Urinary bladder (tissue), 4 donors: ENCODE measurements around the gene USP17L30. TPM values are rescaled to one million over a fixed set of nuclear protein-coding genes. Genes with fewer than 3 reads are reported as not detected.
"Not testable (repeated sequence)": the region's sequence is repeated elsewhere in the genome, so short reads cannot be mapped to it uniquely, and the experiment has no call there.

Experiments
- DNase-seq: peaks from one replicate; pipeline ENCODE4 v3.0.0-alpha.2; 2015; ENCODE audit errors: extremely low spot score
- H3K27ac ChIP-seq: one replicate; pipeline ENCODE4 v1.5.1; 2013; ENCODE audit warnings: low read depth, mild to moderate bottlenecking, moderate library complexity
- H3K36me3 ChIP-seq: one replicate; pipeline ENCODE4 v1.6.1; 2013; ENCODE audit warnings: mild to moderate bottlenecking, moderate library complexity; ENCODE audit not compliant: insufficient read depth
- H3K4me1 ChIP-seq: one replicate; pipeline ENCODE4 v1.6.1; 2013; ENCODE audit warnings: mild to moderate bottlenecking, moderate library complexity; ENCODE audit not compliant: insufficient read depth
- H3K4me3 ChIP-seq: one replicate; pipeline ENCODE4 v1.5.1; 2013; ENCODE audit warnings: low read depth, low read length
- WGBS: extraction: QIAGEN DNeasy Blood & Tissue Kit; methylation state at CpG from one replicate; pipeline ENCODE4 v1.1.7; 2013; 5-methylcytosine and 5-hydroxymethylcytosine counted together
- polyA plus RNA-seq: library from polyadenylated mRNA; stranded (reverse); fragments of 200-250 nt; gene quantifications from one replicate; pipeline ENCODE4 v1.2.3, GENCODE V29; 2013
- total RNA-seq: library from RNA; depleted of rRNA; stranded (reverse); fragments of >200 nt; gene quantifications from one replicate; pipeline ENCODE4 v1.2.3, GENCODE V29; 2014
- donor health status: healthy with polysubstance abuse.
- donor health status: healthy.

The USP17L30 gene, protein sequence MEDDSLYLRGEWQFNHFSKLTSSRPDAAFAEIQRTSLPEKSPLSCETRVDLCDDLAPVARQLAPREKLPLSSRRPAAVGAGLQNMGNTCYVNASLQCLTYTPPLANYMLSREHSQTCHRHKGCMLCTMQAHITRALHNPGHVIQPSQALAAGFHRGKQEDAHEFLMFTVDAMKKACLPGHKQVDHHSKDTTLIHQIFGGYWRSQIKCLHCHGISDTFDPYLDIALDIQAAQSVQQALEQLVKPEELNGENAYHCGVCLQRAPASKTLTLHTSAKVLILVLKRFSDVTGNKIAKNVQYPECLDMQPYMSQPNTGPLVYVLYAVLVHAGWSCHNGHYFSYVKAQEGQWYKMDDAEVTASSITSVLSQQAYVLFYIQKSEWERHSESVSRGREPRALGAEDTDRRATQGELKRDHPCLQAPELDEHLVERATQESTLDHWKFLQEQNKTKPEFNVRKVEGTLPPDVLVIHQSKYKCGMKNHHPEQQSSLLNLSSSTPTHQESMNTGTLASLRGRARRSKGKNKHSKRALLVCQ
- not detected for total RNA-seq
- polyA plus RNA-seq, result not detected

- not testable (repeated sequence) for H3K36me3 ChIP-seq, H3K27ac ChIP-seq, H3K4me1 ChIP-seq, H3K4me3 ChIP-seq, DNase-seq
- WGBS, result no CpG with 5 or more reads among the region's 15 CpGs
Observed at GRCh38 chr4:9362829-9363228, at the start of gene USP17L30. Gene USP17L30, plus strand, starts transcription at chr4:9363129. Its CDS starts 0 bp downstream, at chr4:9363129.

GRCh38 chr4:9324191-9324590 lies 38.7 kb upstream of the USP17L30 start:
- not testable (repeated sequence) for H3K4me3 ChIP-seq, DNase-seq, H3K36me3 ChIP-seq, H3K4me1 ChIP-seq, H3K27ac ChIP-seq
- WGBS, result 100% methylated on average over 1 of the region's 13 CpGs

- H3K27ac ChIP-seq, H3K36me3 ChIP-seq, H3K4me1 ChIP-seq, H3K4me3 ChIP-seq, DNase-seq: not testable (repeated sequence)
- no CpG with 5 or more reads among the region's 15 CpGs for WGBS
Observed at GRCh38 chr4:9324865-9325264, 38.1 kb upstream of the USP17L30 start, which contains the start of gene USP17L24. Gene USP17L24, plus strand, starts transcription at chr4:9325165. Its CDS starts 0 bp downstream, at chr4:9325165.

DNA sequence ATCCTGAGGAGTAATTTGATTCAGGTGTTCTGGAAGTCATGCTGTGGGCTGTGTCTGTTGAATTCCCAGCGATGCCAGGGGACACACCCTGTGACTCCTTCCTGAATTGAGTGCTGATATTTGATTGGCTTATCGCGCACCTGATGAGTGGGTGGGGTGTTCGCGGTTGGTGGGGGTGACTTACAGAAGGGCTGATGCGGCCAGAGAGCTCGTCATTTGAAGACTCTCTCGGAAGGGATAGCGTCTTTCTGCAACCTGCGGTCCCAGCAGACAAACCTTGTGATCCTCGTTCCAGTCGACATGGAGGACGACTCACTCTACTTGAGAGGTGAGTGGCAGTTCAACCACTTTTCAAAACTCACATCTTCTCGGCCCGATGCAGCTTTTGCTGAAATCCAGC lies 33.3 kb upstream of the USP17L30 start, which contains the start of gene USP17L25:
Gene USP17L25 (plus strand): TSS at position 301 of the 400 bp plus-strand sequence. CDS start 0 bp downstream, at position 301.
- H3K36me3 ChIP-seq, H3K27ac ChIP-seq, DNase-seq, H3K4me1 ChIP-seq, H3K4me3 ChIP-seq: not testable (repeated sequence)
- no CpG with 5 or more reads among the region's 15 CpGs for WGBS

- not testable (repeated sequence) for H3K27ac ChIP-seq, H3K4me1 ChIP-seq, H3K4me3 ChIP-seq, DNase-seq, H3K36me3 ChIP-seq
- no CpG with 5 or more reads among the region's 15 CpGs for WGBS
Observed at GRCh38 chr4:9334358-9334757, 28.6 kb upstream of the USP17L30 start, which contains the start of gene USP17L26. Gene USP17L26, plus strand, starts transcription at chr4:9334658. Its CDS starts 0 bp downstream, at chr4:9334658.

DNA sequence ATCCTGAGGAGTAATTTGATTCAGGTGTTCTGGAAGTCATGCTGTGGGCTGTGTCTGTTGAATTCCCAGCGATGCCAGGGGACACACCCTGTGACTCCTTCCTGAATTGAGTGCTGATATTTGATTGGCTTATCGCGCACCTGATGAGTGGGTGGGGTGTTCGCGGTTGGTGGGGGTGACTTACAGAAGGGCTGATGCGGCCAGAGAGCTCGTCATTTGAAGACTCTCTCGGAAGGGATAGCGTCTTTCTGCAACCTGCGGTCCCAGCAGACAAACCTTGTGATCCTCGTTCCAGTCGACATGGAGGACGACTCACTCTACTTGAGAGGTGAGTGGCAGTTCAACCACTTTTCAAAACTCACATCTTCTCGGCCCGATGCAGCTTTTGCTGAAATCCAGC lies 23.8 kb upstream of the USP17L30 start, which contains the start of gene USP17L5:
Gene USP17L5 (plus strand): TSS at position 301 of the 400 bp plus-strand sequence. CDS start 0 bp downstream, at position 301.
- H3K4me1 ChIP-seq, H3K27ac ChIP-seq, H3K36me3 ChIP-seq, DNase-seq, H3K4me3 ChIP-seq: not testable (repeated sequence)
- WGBS, result no CpG with 5 or more reads among the region's 15 CpGs

- WGBS, result no CpG with 5 or more reads among the region's 15 CpGs
- H3K4me3 ChIP-seq, DNase-seq, H3K27ac ChIP-seq, H3K4me1 ChIP-seq, H3K36me3 ChIP-seq: not testable (repeated sequence)
Observed at GRCh38 chr4:9343848-9344247, 19.1 kb upstream of the USP17L30 start, which contains the start of gene USP17L27. Gene USP17L27, plus strand, starts transcription at chr4:9344148. Its CDS starts 0 bp downstream, at chr4:9344148.

- not testable (repeated sequence) for DNase-seq, H3K36me3 ChIP-seq, H3K4me3 ChIP-seq, H3K4me1 ChIP-seq, H3K27ac ChIP-seq
- no CpG with 5 or more reads among the region's 15 CpGs for WGBS
Observed at GRCh38 chr4:9348593-9348992, 14.3 kb upstream of the USP17L30 start, which contains the start of gene USP17L28. Gene USP17L28, plus strand, starts transcription at chr4:9348893. Its CDS starts 0 bp downstream, at chr4:9348893.

DNA sequence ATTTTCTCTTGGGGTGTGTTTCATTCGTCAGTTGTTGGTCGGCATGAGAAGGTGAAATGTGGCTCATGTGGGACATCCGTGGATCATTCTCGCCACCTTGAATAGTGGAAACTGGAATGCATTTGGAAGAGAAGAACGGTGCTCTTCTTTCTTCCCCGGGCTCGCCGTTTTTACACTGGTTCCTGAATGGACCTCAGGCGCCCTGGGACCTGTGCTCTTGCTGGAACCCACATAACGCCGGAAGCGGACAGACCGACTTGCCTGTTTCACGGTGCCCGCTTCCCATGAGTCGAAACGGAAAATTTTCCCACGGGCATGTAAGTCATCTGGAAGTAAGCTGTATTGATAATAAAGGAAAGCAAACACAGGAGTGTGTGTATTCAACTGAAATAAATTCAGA lies 12.1 kb upstream of the USP17L30 start:
- not testable (repeated sequence) for DNase-seq, H3K27ac ChIP-seq, H3K4me3 ChIP-seq, H3K4me1 ChIP-seq, H3K36me3 ChIP-seq
- WGBS, result 94% methylated on average over 13 of the region's 18 CpGs

- WGBS, result no CpG with 5 or more reads among the region's 15 CpGs
- not testable (repeated sequence) for H3K27ac ChIP-seq, H3K36me3 ChIP-seq, H3K4me1 ChIP-seq, DNase-seq, H3K4me3 ChIP-seq
Observed at GRCh38 chr4:9353338-9353737, 9.6 kb upstream of the USP17L30 start, which contains the start of gene USP17L29. Gene USP17L29, plus strand, starts transcription at chr4:9353638. Its CDS starts 0 bp downstream, at chr4:9353638.

DNA sequence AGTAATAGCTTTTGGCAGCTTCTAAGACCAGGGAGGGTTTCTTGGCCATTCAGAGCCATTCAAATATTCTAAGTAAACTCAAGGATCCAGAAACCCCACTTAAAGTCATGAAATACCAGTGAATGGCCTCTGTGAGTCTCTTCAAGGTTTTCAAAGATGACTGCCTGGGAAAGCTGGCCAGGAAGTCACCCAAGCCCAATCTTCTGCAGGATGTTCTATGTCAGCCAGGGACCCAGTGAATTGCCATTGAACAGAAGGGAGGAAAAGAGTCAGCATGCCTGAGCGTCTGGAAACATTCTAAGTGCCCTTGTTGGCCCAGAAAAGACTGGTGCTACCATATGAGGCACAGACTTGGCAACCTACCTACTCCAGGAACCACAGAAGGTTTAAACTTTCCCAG lies 17.0 kb downstream of the USP17L30 start:
- 34% methylated on average over 1 of the region's 1 CpG for WGBS
- not testable (repeated sequence) for DNase-seq, H3K36me3 ChIP-seq, H3K4me3 ChIP-seq, H3K27ac ChIP-seq, H3K4me1 ChIP-seq

DNA sequence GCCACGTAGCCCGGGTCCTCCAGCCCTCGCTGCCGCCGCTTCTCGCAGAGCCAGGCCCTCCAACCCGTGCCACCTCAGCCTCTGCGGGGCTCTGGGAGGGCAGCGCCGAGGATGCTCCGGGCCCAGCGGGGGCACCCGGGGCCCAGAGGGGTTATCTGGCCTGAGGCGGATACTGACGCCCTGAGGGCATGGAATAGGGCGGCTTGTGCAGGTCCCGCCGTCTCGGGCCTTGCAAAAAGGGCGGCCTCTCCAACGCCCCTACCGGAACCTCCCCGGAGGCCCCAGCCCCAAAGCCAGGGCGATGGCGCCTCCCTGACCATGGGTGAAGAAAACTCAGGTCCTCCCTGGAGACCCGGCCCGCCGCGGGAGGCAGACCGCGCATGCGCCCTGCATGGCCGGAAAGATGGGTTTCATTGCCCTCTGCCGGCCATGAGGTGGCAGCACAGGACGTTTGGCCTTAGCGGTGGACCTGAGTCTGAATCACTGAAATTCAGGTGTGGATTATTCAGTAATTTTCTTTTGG lies 18.1 kb downstream of the USP17L30 start:
- DNase-seq, H3K4me3 ChIP-seq, H3K4me1 ChIP-seq, H3K27ac ChIP-seq, H3K36me3 ChIP-seq: not testable (repeated sequence)
- WGBS, result 22% methylated on average over 36 of the region's 36 CpGs

GRCh38 chr4:9384126-9384525 lies 21.2 kb downstream of the USP17L30 start:
- no peak for DNase-seq
- H3K36me3 ChIP-seq, result no peaks in the 10 kb centered on the region
- 69% methylated on average over 1 of the region's 1 CpG for WGBS
- H3K27ac ChIP-seq, result no peak overlapping the region
- no peak overlapping the region for H3K4me3 ChIP-seq
- no peaks in the 10 kb centered on the region for H3K4me1 ChIP-seq
